NOMO-1 treated with DMSO at 0.1 percent for 48 hours (cell line): ENCODE measurements around the gene AFF3.

ENCODE experiments used
- DNase-seq: peaks from one replicate; lab custom pipeline; 2025; ENCODE audit not compliant: unreplicated experiment; lab: John Stamatoyannopoulos, UW

The AFF3 gene

GRCh38 chr2:99726691-99727090 is 415.7 kb downstream of the AFF3 start:
- DNase-seq = no peak

- DNase-seq = peak; percentile 24
Measured at GRCh38 chr2:99725820-99726219, 416.6 kb downstream of the AFF3 start.

- no peak for DNase-seq
Measured at GRCh38 chr2:99722476-99722875, 419.9 kb downstream of the AFF3 start.

- DNase-seq = no peak
Measured at GRCh38 chr2:99719102-99719501, 423.3 kb downstream of the AFF3 start.

- DNase-seq = no peak
Measured at GRCh38 chr2:99715956-99716355, 426.4 kb downstream of the AFF3 start.

- no peak for DNase-seq
Measured at GRCh38 chr2:99714349-99714748, 428.0 kb downstream of the AFF3 start.

GRCh38 chr2:99711144-99711543 is 431.2 kb downstream of the AFF3 start:
- no peak for DNase-seq

GRCh38 chr2:99710721-99711120 is 431.7 kb downstream of the AFF3 start:
- no peak for DNase-seq

- DNase-seq = no peak
Measured at GRCh38 chr2:99709229-99709628, 433.2 kb downstream of the AFF3 start.

- no peak for DNase-seq
Measured at GRCh38 chr2:99708231-99708630, 434.2 kb downstream of the AFF3 start.

GRCh38 chr2:99707592-99707991 is 434.8 kb downstream of the AFF3 start:
- DNase-seq = no peak

- DNase-seq = no peak
Measured at GRCh38 chr2:99706735-99707134, 435.7 kb downstream of the AFF3 start.

GRCh38 chr2:99701503-99701902 is 440.9 kb downstream of the AFF3 start:
- DNase-seq = peak; percentile 40

GRCh38 chr2:99700482-99701398 is 441.6 kb downstream of the AFF3 start:
- no peak for DNase-seq

- no peak for DNase-seq
Measured at GRCh38 chr2:99698896-99699295, 443.5 kb downstream of the AFF3 start.

GRCh38 chr2:99697811-99698568 is 444.4 kb downstream of the AFF3 start:
- no peak for DNase-seq

- DNase-seq = no peak
Measured at GRCh38 chr2:99695944-99696253, 446.5 kb downstream of the AFF3 start.

GRCh38 chr2:99695130-99695943 is 447.1 kb downstream of the AFF3 start:
- DNase-seq = no peak

- no peak for DNase-seq
Measured at GRCh38 chr2:99694331-99694730, 448.1 kb downstream of the AFF3 start.

- no peak for DNase-seq
Measured at GRCh38 chr2:99692785-99693184, 449.6 kb downstream of the AFF3 start.

- DNase-seq = no peak
Measured at GRCh38 chr2:99691926-99692325, 450.5 kb downstream of the AFF3 start.
